Measurements from ENCODE around the gene TUBGCP5. TPM values are rescaled to one million over a fixed set of nuclear protein-coding genes. Genes with fewer than 3 reads are reported as not detected.

The TUBGCP5 gene
- total RNA-seq, 1 donor from 2014 or later = 15.6 TPM

GRCh38 chr15:22974745-22975144 lies 64.6 kb downstream of the TUBGCP5 start:
- Mint-ChIP-seq H3K4me1 (ENCODE audit: low read depth, unreplicated experiment) (peaks cover 5% of the 10 kb centered on the region), H3K27me3 (ENCODE audit: unreplicated experiment) (peaks cover 8% of the 10 kb centered on the region), H3K4me3 (ENCODE audit: unreplicated experiment) (no peak overlapping the region), H3K27ac (ENCODE audit: unreplicated experiment) (no peak overlapping the region), H3K9me3 (ENCODE audit: unreplicated experiment) (peaks cover 15% of the 10 kb centered on the region), H3K36me3 (ENCODE audit: unreplicated experiment) (no peaks in the 10 kb centered on the region)
- no peak for TF ChIP-seq CTCF (IDR thresholded peaks at IDR 0.05; ENCODE audit: partially characterized antibody, unreplicated experiment)
- DNase-seq = no peak

GRCh38 chr15:22973987-22974386 lies 65.4 kb downstream of the TUBGCP5 start:
- H3K36me3 Mint-ChIP-seq (ENCODE audit: unreplicated experiment) = no peaks in the 10 kb centered on the region
- peaks cover 4% of the 10 kb centered on the region for H3K27me3 Mint-ChIP-seq (ENCODE audit: unreplicated experiment)
- H3K4me3 Mint-ChIP-seq (ENCODE audit: unreplicated experiment) = no peak overlapping the region
- peaks cover 5% of the 10 kb centered on the region for H3K4me1 Mint-ChIP-seq (ENCODE audit: low read depth, unreplicated experiment)
- TF ChIP-seq CTCF (IDR thresholded peaks at IDR 0.05; ENCODE audit: partially characterized antibody, unreplicated experiment) = no peak
- no peak for DNase-seq
- peaks cover 9% of the 10 kb centered on the region for H3K9me3 Mint-ChIP-seq (ENCODE audit: unreplicated experiment)
- H3K27ac Mint-ChIP-seq (ENCODE audit: unreplicated experiment) = no peak overlapping the region

GRCh38 chr15:22973286-22973685 lies 66.1 kb downstream of the TUBGCP5 start:
- no peaks in the 10 kb centered on the region for H3K36me3 Mint-ChIP-seq (ENCODE audit: unreplicated experiment)
- H3K9me3 Mint-ChIP-seq (ENCODE audit: unreplicated experiment) = peaks cover 6% of the 10 kb centered on the region
- H3K27ac Mint-ChIP-seq (ENCODE audit: unreplicated experiment) = no peak overlapping the region
- no peak for DNase-seq
- H3K4me3 Mint-ChIP-seq (ENCODE audit: unreplicated experiment) = no peak overlapping the region
- H3K27me3 Mint-ChIP-seq (ENCODE audit: unreplicated experiment) = peaks cover under 1% of the 10 kb centered on the region
- H3K4me1 Mint-ChIP-seq (ENCODE audit: low read depth, unreplicated experiment) = peaks cover 8% of the 10 kb centered on the region
- no peak for TF ChIP-seq CTCF (IDR thresholded peaks at IDR 0.05; ENCODE audit: partially characterized antibody, unreplicated experiment)

GRCh38 chr15:22969489-22969888 lies 69.9 kb downstream of the TUBGCP5 start:
- H3K36me3 Mint-ChIP-seq (ENCODE audit: unreplicated experiment) = no peaks in the 10 kb centered on the region
- no peak for TF ChIP-seq CTCF (IDR thresholded peaks at IDR 0.05; ENCODE audit: partially characterized antibody, unreplicated experiment)
- H3K27me3 Mint-ChIP-seq (ENCODE audit: unreplicated experiment) = peaks cover 7% of the 10 kb centered on the region
- H3K4me1 Mint-ChIP-seq (ENCODE audit: low read depth, unreplicated experiment) = peaks cover 21% of the 10 kb centered on the region
- H3K9me3 Mint-ChIP-seq (ENCODE audit: unreplicated experiment) = peaks cover 14% of the 10 kb centered on the region
- no peak overlapping the region for H3K4me3 Mint-ChIP-seq (ENCODE audit: unreplicated experiment)
- DNase-seq = no peak
- no peak overlapping the region for H3K27ac Mint-ChIP-seq (ENCODE audit: unreplicated experiment)

GRCh38 chr15:22968366-22968765 lies 71.0 kb downstream of the TUBGCP5 start:
- Mint-ChIP-seq H3K27me3 (ENCODE audit: unreplicated experiment) (peaks cover 12% of the 10 kb centered on the region), H3K27ac (ENCODE audit: unreplicated experiment) (peak overlapping the region; percentile 67), H3K4me1 (ENCODE audit: low read depth, unreplicated experiment) (peaks cover 30% of the 10 kb centered on the region), H3K4me3 (ENCODE audit: unreplicated experiment) (no peak overlapping the region), H3K36me3 (ENCODE audit: unreplicated experiment) (no peaks in the 10 kb centered on the region), H3K9me3 (ENCODE audit: unreplicated experiment) (peaks cover 16% of the 10 kb centered on the region)
- DNase-seq = no peak
- TF ChIP-seq CTCF (IDR thresholded peaks at IDR 0.05; ENCODE audit: partially characterized antibody, unreplicated experiment) = no peak
